GM12878 (cell line): ENCODE data around the gene OR10X1. TPM values are rescaled to one million over a fixed set of nuclear protein-coding genes. Genes with fewer than 3 reads are reported as not detected.

Experiments
- ATAC-seq: fragments of 200-7000 bp; cut with Tn5 transposase; 3 replicates; pipeline ENCODE4 v1.9.1; 2020; ENCODE audit warnings: mild to moderate bottlenecking, moderate library complexity
- BruUV-seq: library from RNA; stranded (reverse); fragments of 400-500 nt; replicated peaks from 2 replicates; lab custom pipeline; 2021; lab: Mats Ljungman, UMichigan
- CTCF ChIA-PET: fragments of 300-600 bp; sonication (Branson Sonifier 250); formaldehyde crosslinking; extraction: SDS; loops from one replicate; lab custom pipeline; 2021; ENCODE audit warnings: inconsistent platforms; lab: Yijun Ruan, JAX
- POLR2A ChIA-PET: fragments of 350-600 bp; formaldehyde crosslinking; extraction: SDS; loops from one replicate; lab custom pipeline; 2021; ENCODE audit warnings: inconsistent platforms; lab: Charles Lee
- RAD21 ChIA-PET: fragments of 300-600 bp; sonication (Branson Sonifier 250); formaldehyde crosslinking; loops from one replicate; lab custom pipeline; 2023; ENCODE audit warnings: antibody characterized with exemption; ENCODE audit not compliant: unreplicated experiment; lab: Charles Lee
- SMC1A ChIA-PET: fragments of 300-600 bp; sonication (Branson Sonifier 250); formaldehyde crosslinking; loops from one replicate; lab custom pipeline; 2023; ENCODE audit not compliant: unreplicated experiment, uncharacterized antibody; lab: Charles Lee
- DNase-seq: peaks from one replicate; pipeline ENCODE4 v3.0.0-alpha.2; 2011; ENCODE audit warnings: low read depth, low spot score
- FAIRE-seq: peaks from 3 replicates; lab custom pipeline; 2011; peaks lifted over from hg19 to GRCh38; lab: Jason Lieb, UNC
- H2AFZ ChIP-seq: 2 replicates; pipeline ENCODE4 v1.6.0; 2011; ENCODE audit warnings: low read depth, low read length, control low read depth; ENCODE audit not compliant: control insufficient read depth
- H3K27ac ChIP-seq: 2 replicates; pipeline ENCODE4 v1.5.1; 2011; ENCODE audit warnings: control low read depth; ENCODE audit not compliant: control insufficient read depth, insufficient read depth
- H3K27me3 ChIP-seq, 2 experiments: replicated peaks in 1 of 2; 2 replicates each; pipeline versions ENCODE4 v1.6.0 to v1.6.1; 2011; ENCODE audit warnings: low read length in 1 of 2; ENCODE audit not compliant: control insufficient read depth in 2 of 2, insufficient read depth in 2 of 2
- H3K36me3 ChIP-seq, 2 experiments: 2 replicates each; pipeline ENCODE4 v1.5.1; 2011; ENCODE audit warnings: low read length in 1 of 2; ENCODE audit not compliant: control insufficient read depth in 2 of 2, insufficient read depth in 2 of 2
- H3K4me1 ChIP-seq: 2 replicates; pipeline ENCODE4 v1.6.1; 2011; ENCODE audit warnings: mild to moderate bottlenecking, low read length, moderate library complexity, mixed read lengths; ENCODE audit not compliant: control insufficient read depth, insufficient read depth
- H3K4me2 ChIP-seq: 2 replicates; pipeline ENCODE4 v1.6.0; 2011; ENCODE audit warnings: control low read depth; ENCODE audit not compliant: control insufficient read depth, insufficient read depth
- H3K4me3 ChIP-seq: fragments of 200-600 bp; sonication (generic); 2 replicates; pipeline ENCODE4 v1.5.1; 2016
- H3K79me2 ChIP-seq: 2 replicates; pipeline ENCODE4 v1.6.0; 2011; ENCODE audit warnings: low read length; ENCODE audit not compliant: control insufficient read depth, insufficient read depth
- H3K9ac ChIP-seq: 2 replicates; pipeline ENCODE4 v1.8.0; 2011; ENCODE audit warnings: low read length, control low read depth, mixed read lengths; ENCODE audit not compliant: control insufficient read depth, insufficient read depth
- H3K9me3 ChIP-seq: replicated peaks from 3 replicates; pipeline ENCODE4 v1.5.1; 2011; ENCODE audit warnings: mild to moderate bottlenecking, low read length; ENCODE audit not compliant: control insufficient read depth, insufficient read depth
- H4K20me1 ChIP-seq: 2 replicates; pipeline ENCODE4 v1.6.0; 2011; ENCODE audit not compliant: control insufficient read depth, insufficient read depth
- EGR1 ChIP-seq, 2 experiments: IDR thresholded peaks; 1 replicate in 1 of 2; 2 replicates in 1 of 2; pipeline ENCODE4 v1.6.1; 2011 to 2012; ENCODE audit warnings: low read depth in 2 of 2, low read length in 2 of 2, borderline replicate concordance in 1 of 2, mild to moderate bottlenecking in 1 of 2, moderate library complexity in 1 of 2
- EP300 ChIP-seq, 2 experiments: fragments of 150-350 bp in 1 of 2; IDR thresholded peaks; 2 replicates each; pipeline ENCODE4 v1.6.1; 2011 to 2012; ENCODE audit warnings: low read depth in 2 of 2, low read length in 2 of 2, borderline replicate concordance in 1 of 2, improper control_type of control experiment in 1 of 2, inconsistent platforms in 1 of 2; ENCODE audit not compliant: control insufficient read depth in 1 of 2
- HDAC2 ChIP-seq: fragments of 200-600 bp; sonication (generic); IDR thresholded peaks from 2 replicates; pipeline ENCODE4 v1.6.1; 2017
- PKNOX1 ChIP-seq: fragments of 450-650 bp; IDR thresholded peaks from 2 replicates; pipeline ENCODE4 v1.6.1; 2016; ENCODE audit warnings: mild to moderate bottlenecking
- RELB ChIP-seq: fragments of 450-650 bp; IDR thresholded peaks from 2 replicates; pipeline ENCODE4 v1.6.1; 2017; ENCODE audit warnings: low read depth, mild to moderate bottlenecking, moderate library complexity
- REST ChIP-seq: IDR thresholded peaks from 2 replicates; pipeline ENCODE4 v1.6.1; 2012; ENCODE audit warnings: mild to moderate bottlenecking, low read depth, low read length
- SMAD1 ChIP-seq: fragments of 450-650 bp; IDR thresholded peaks from 2 replicates; pipeline ENCODE4 v1.6.1; 2018; ENCODE audit warnings: mild to moderate bottlenecking, low read depth; ENCODE audit not compliant: partially characterized antibody
- SMARCA5 ChIP-seq: fragments of 450-650 bp; IDR thresholded peaks from 2 replicates; pipeline ENCODE4 v1.6.1; 2017; ENCODE audit warnings: mild to moderate bottlenecking
- TCF7 ChIP-seq: IDR thresholded peaks from 2 replicates; pipeline ENCODE4 v1.6.1; 2014; ENCODE audit warnings: antibody characterized with exemption, borderline replicate concordance
- ZNF592 ChIP-seq: fragments of 450-650 bp; IDR thresholded peaks from 2 replicates; pipeline ENCODE4 v1.6.1; 2017; ENCODE audit warnings: mild to moderate bottlenecking, moderate library complexity
- WGBS: methylation state at CpG from one replicate; pipeline ENCODE4 v1.1.6; 2016; ENCODE audit warnings: low lambda C conversion rate; ENCODE audit not compliant: insufficient replicate concordance, insufficient coverage; ENCODE audit errors: missing lambda C conversion rate; 5-methylcytosine and 5-hydroxymethylcytosine counted together
- in situ Hi-C: fragments of 300-500 bp; cut with MboI; formaldehyde crosslinking; loops from 9 replicates; pipeline ENCODE4 v1.14.3; 2018; ENCODE audit warnings: mixed read lengths
- intact Hi-C: fragments of 100-400 bp; cut with micrococcal nuclease; formaldehyde crosslinking; loops from one replicate; pipeline ENCODE4 v1.14.2; 2022; ENCODE audit not compliant: unreplicated experiment
- polyA plus RNA-seq, 11 experiments: library from polyadenylated mRNA; depleted of rRNA in 4 of 11; unstranded in 6 of 11; stranded (reverse) in 5 of 11; fragments of >200 nt; fragmentation: Nextera tagmentation in 4 of 11; fragmentation: Illumina TruSeq in 1 of 11; extraction: Ambion mirVana in 4 of 11; extraction: Trizol in 1 of 11; gene quantifications; 1 replicate in 1 of 11; 2 replicates in 10 of 11; pipeline versions ENCODE4 v1.2.1 to v1.2.3, GENCODE V29; 2011 to 2016; ENCODE audit warnings: inconsistent platforms in 2 of 11, missing spikeins in 2 of 11, low read depth in 1 of 11
- total RNA-seq, 4 experiments: library from RNA; depleted of rRNA in 3 of 4; stranded (reverse); fragments of >200 nt in 3 of 4; fragmentation: Illumina TruSeq in 1 of 4; extraction: Trizol in 1 of 4; gene quantifications; 2 replicates each; pipeline versions ENCODE4 v1.2.1 to v1.2.3, GENCODE V29; 2013 to 2021

Gene OR10X1
- total and polyA plus RNA-seq, 10 of the 15 experiments (the other 5 are each of a cell fraction or from before 2014, with no cell fraction given), result not detected

- TF ChIP-seq EP300 (IDR thresholded peaks at IDR 0.05; ENCODE audit: borderline replicate concordance in 1 of 2, control insufficient read depth in 1 of 2, low read depth in 2 of 2, low read length in 2 of 2), result no peak
- no peak for TF ChIP-seq RELB
These were observed 2.1 kb downstream of the OR10X1 start (continued) for GRCh38 chr1:158577561-158577960.

- Histone ChIP-seq H4K20me1 (no peaks in the 10 kb centered on the region), H3K27me3 (no peaks in the 10 kb centered on the region; a peak in 1 of 4 replicates), H3K4me1 (no peaks in the 10 kb centered on the region), H2AFZ (no peak overlapping the region), H3K27ac (no peak overlapping the region), H3K4me3 (no peak overlapping the region), H3K9ac (no peak overlapping the region), H3K36me3 (no peaks in the 10 kb centered on the region), H3K4me2 (no peak overlapping the region), H3K79me2 (no peaks in the 10 kb centered on the region), H3K9me3 (no peaks in the 10 kb centered on the region)
- RAD21 ChIA-PET, result no interaction called here
- SMC1A ChIA-PET, result interaction anchor here (1.5 to 1.6 kb wide), 2 partner anchors 8 to 79 kb away, joined by 3 to 4 read pairs; partner anchors contain the start of gene OR10X1
- no peak for ATAC-seq
- CTCF ChIA-PET, result interaction anchor here (1.5 kb wide), 1 partner anchor 9 kb away, joined by 3 read pairs; no protein-coding TSS in a partner anchor
- POLR2A ChIA-PET, result no interaction called here
- FAIRE-seq, result no peak
- BruUV-seq, result no TSS peak
- DNase-seq, result no peak
- intact Hi-C loops, result no loop called here
- TF ChIP-seq HDAC2, result no peak
- no peak for TF ChIP-seq EGR1 (IDR thresholded peaks at IDR 0.05; ENCODE audit: borderline replicate concordance in 1 of 2, low read depth in 2 of 2, low read length in 2 of 2)
- no peak for TF ChIP-seq SMARCA5
- no peak for TF ChIP-seq TCF7
- no peak for TF ChIP-seq PKNOX1
- no peak for TF ChIP-seq SMAD1
- TF ChIP-seq ZNF592, result no peak
- TF ChIP-seq REST, result no peak
- TF ChIP-seq, all 136 proteins: peak for 0
- 0% methylated on average over 1 of the region's 1 CpG for WGBS
- in situ Hi-C loops, result no loop called here
These were observed 7.5 kb downstream of the OR10X1 start for GRCh38 chr1:158572226-158572625.
